K562 (cell line): Measurements from ENCODE around the gene WDHD1. TPM values are rescaled to one million over a fixed set of nuclear protein-coding genes. Genes with fewer than 3 reads are reported as not detected.
A peak's percentile ranks its signal among the peaks of the same experiment; 100 is the strongest.

Experiments used
- ATAC-seq: fragments of 200-7000 bp; cut with Tn5 transposase; 3 replicates; pipeline ENCODE4 v1.9.1; 2020; ENCODE audit warnings: moderate library complexity
- BruUV-seq: library from RNA; stranded (reverse); fragments of 400-500 nt; replicated peaks from 2 replicates; lab custom pipeline; 2021; lab: Mats Ljungman, UMichigan
- CTCF ChIA-PET: fragments of 300-600 bp; formaldehyde crosslinking; extraction: SDS; loops from one replicate; lab custom pipeline; 2021; ENCODE audit warnings: low intra/inter-chr PET ratio; lab: Yijun Ruan, JAX
- POLR2A ChIA-PET: fragments of 300-600, 350-650 bp; sonication (Branson Sonifier 250); formaldehyde crosslinking; extraction: SDS; loops from one replicate; lab custom pipeline; 2021; ENCODE audit warnings: antibody characterized with exemption, inconsistent platforms; lab: Yijun Ruan, JAX
- DNase-seq, 4 experiments: peaks; one replicate each; pipeline versions ENCODE4 v3.0.0 to v3.0.0-alpha.2; 2011 to 2018; ENCODE audit warnings: low spot score in 3 of 4, mixed read lengths in 3 of 4; ENCODE audit errors: extremely low read depth in 1 of 4
- FAIRE-seq: peaks from 2 replicates; lab custom pipeline; 2011; peaks lifted over from hg19 to GRCh38; lab: Jason Lieb, UNC
- H2AFZ ChIP-seq: 2 replicates; pipeline ENCODE4 v1.6.0; 2011; ENCODE audit warnings: low read depth, low read length, control low read depth, inconsistent platforms
- H3K27ac ChIP-seq: fragments of 200-600 bp; 3 replicates; pipeline ENCODE4 v1.8.0; 2011; ENCODE audit warnings: low read depth, mild to moderate bottlenecking, control low read depth, inconsistent platforms, low read length, moderate library complexity, mixed read lengths; ENCODE audit errors: extremely low read depth
- H3K27me3 ChIP-seq, 2 experiments: fragments of 300-600 bp in 1 of 2; 2 replicates in 1 of 2; 3 replicates in 1 of 2; pipeline versions ENCODE4 v1.6.0 to v1.8.0; 2011; ENCODE audit warnings: inconsistent platforms in 2 of 2, low read length in 2 of 2, mild to moderate bottlenecking in 1 of 2, mixed read lengths in 1 of 2, moderate library complexity in 1 of 2; ENCODE audit not compliant: control insufficient read depth in 2 of 2, insufficient read depth in 2 of 2
- H3K36me3 ChIP-seq: fragments of 300-600 bp; 3 replicates; pipeline ENCODE4 v1.8.0; 2011; ENCODE audit warnings: mild to moderate bottlenecking, low read length, inconsistent platforms; ENCODE audit not compliant: control insufficient read depth, insufficient read depth
- H3K4me1 ChIP-seq, 2 experiments: fragments of 200-600 bp in 1 of 2; replicated peaks in 1 of 2; 2 replicates in 1 of 2; 3 replicates in 1 of 2; pipeline versions ENCODE4 v1.5.1 to v1.8.0; 2011; ENCODE audit warnings: inconsistent platforms in 2 of 2, low read length in 2 of 2, mild to moderate bottlenecking in 1 of 2, mixed read lengths in 1 of 2, moderate library complexity in 1 of 2; ENCODE audit not compliant: control insufficient read depth in 2 of 2, insufficient read depth in 2 of 2
- H3K4me2 ChIP-seq: 2 replicates; pipeline ENCODE4 v1.6.1; 2011; ENCODE audit warnings: low read length, control low read depth, inconsistent platforms, mixed read lengths; ENCODE audit not compliant: insufficient read depth
- H3K4me3 ChIP-seq: fragments of 200-600 bp; sonication (generic), shearing (Covaris generic); 2 replicates; pipeline ENCODE4 v1.5.1; 2016; ENCODE audit warnings: control low read depth, inconsistent platforms
- H3K79me2 ChIP-seq: fragments of 200-600 bp; 3 replicates; pipeline ENCODE4 v1.8.0; 2011; ENCODE audit warnings: low read length, inconsistent platforms; ENCODE audit not compliant: control insufficient read depth, insufficient read depth
- H3K9ac ChIP-seq, 2 experiments: 2 replicates each; pipeline versions ENCODE4 v1.6.0 to v1.6.1; 2011; ENCODE audit warnings: low read depth in 2 of 2, low read length in 2 of 2, control low read depth in 1 of 2, inconsistent platforms in 1 of 2, mild to moderate bottlenecking in 1 of 2, mixed read lengths in 1 of 2; ENCODE audit not compliant: insufficient read depth in 1 of 2
- H3K9me1 ChIP-seq: one replicate; pipeline ENCODE4 v1.6.0; 2011; ENCODE audit warnings: inconsistent platforms, mild to moderate bottlenecking, low read length, moderate library complexity; ENCODE audit not compliant: control insufficient read depth, insufficient read depth
- H3K9me3 ChIP-seq: replicated peaks from 2 replicates; pipeline ENCODE4 v1.5.1; 2011; ENCODE audit warnings: low read depth, low read length, inconsistent platforms; ENCODE audit not compliant: control insufficient read depth, insufficient read depth
- H4K20me1 ChIP-seq: replicated peaks from 2 replicates; pipeline ENCODE4 v1.6.1; 2011; ENCODE audit warnings: low read length, inconsistent platforms, mixed read lengths; ENCODE audit not compliant: control insufficient read depth, insufficient read depth
- C11orf30 ChIP-seq: fragments of 450-650 bp; IDR thresholded peaks from 2 replicates; pipeline ENCODE4 v1.6.1; 2016; ENCODE audit warnings: low read depth, mild to moderate bottlenecking
- PML ChIP-seq: IDR thresholded peaks from 2 replicates; pipeline ENCODE4 v1.6.1; 2012; ENCODE audit warnings: low read length, inconsistent platforms
- SMAD2 ChIP-seq: fragments of 150-350 bp; IDR thresholded peaks from 2 replicates; pipeline ENCODE4 v1.6.1; 2014; ENCODE audit warnings: low read depth, mild to moderate bottlenecking, low read length
- ZNF316 ChIP-seq: fragments of 450-650 bp; IDR thresholded peaks from 2 replicates; pipeline ENCODE4 v1.6.1; 2016
- WGBS: fragments of 100-300 bp; shearing (Covaris generic); methylation state at CpG from one replicate; pipeline ENCODE4 v1.1.6; 2016; ENCODE audit warnings: low coverage, mixed read lengths; ENCODE audit not compliant: insufficient coverage; ENCODE audit errors: missing lambda C conversion rate; 5-methylcytosine and 5-hydroxymethylcytosine counted together
- in situ Hi-C: fragments of 300-500 bp; cut with MboI; formaldehyde crosslinking; loops from 4 replicates; pipeline ENCODE4 v1.15.0; 2018; ENCODE audit warnings: inconsistent platforms, mixed read lengths
- intact Hi-C: fragments of 100-400 bp; cut with micrococcal nuclease; formaldehyde crosslinking; loops from 2 replicates; pipeline ENCODE4 v1.14.2; 2022
- polyA plus RNA-seq, 8 experiments: library from polyadenylated mRNA; depleted of rRNA in 4 of 8; stranded (reverse) in 5 of 8; unstranded in 3 of 8; fragments of >200 nt; fragmentation: Nextera tagmentation in 2 of 8; fragmentation: Illumina TruSeq in 1 of 8; extraction: Ambion mirVana in 2 of 8; extraction: Trizol in 1 of 8; gene quantifications; 2 replicates each; pipeline versions ENCODE4 v1.2.1 to v1.2.3, GENCODE V29; 2011 to 2014; ENCODE audit warnings: inconsistent platforms in 1 of 8, missing spikeins in 1 of 8
- total RNA-seq, 7 experiments: library from RNA; depleted of rRNA in 6 of 7; stranded (reverse); fragments of >200 nt in 6 of 7; fragmentation: Illumina TruSeq in 2 of 7; extraction: Trizol in 2 of 7; gene quantifications; 2 replicates each; pipeline versions ENCODE4 v1.2.1 to v1.2.3, GENCODE V29; 2011 to 2021; ENCODE audit warnings: low replicate concordance in 1 of 7
- TF ChIP-seq, protein P1 (sequence below): fragments of 450-650 bp; IDR thresholded peaks from 2 replicates; pipeline ENCODE4 v1.6.1; 2018; ENCODE audit not compliant: partially characterized antibody

The WDHD1 gene
- total and polyA plus RNA-seq, 9 of the 15 experiments (the other 6 are each of a cell fraction or from before 2014, with no cell fraction given) = 11.7 to 39.1 (median 30.0) TPM

GRCh38 chr14:54891471-54892245, 135.2 kb downstream of the WDHD1 start:
- H3K4me3 ChIP-seq = no peak overlapping the region

More at GRCh38 chr14:54891471-54892245, 135.2 kb downstream of the WDHD1 start:
- CTCF ChIA-PET = no interaction called here
- Histone ChIP-seq H2AFZ (no peak overlapping the region), H3K4me2 (no peak overlapping the region), H3K9ac (no peak overlapping the region), H3K9me1 (no peaks in the 10 kb centered on the region)
- TF ChIP-seq, protein P1, sequence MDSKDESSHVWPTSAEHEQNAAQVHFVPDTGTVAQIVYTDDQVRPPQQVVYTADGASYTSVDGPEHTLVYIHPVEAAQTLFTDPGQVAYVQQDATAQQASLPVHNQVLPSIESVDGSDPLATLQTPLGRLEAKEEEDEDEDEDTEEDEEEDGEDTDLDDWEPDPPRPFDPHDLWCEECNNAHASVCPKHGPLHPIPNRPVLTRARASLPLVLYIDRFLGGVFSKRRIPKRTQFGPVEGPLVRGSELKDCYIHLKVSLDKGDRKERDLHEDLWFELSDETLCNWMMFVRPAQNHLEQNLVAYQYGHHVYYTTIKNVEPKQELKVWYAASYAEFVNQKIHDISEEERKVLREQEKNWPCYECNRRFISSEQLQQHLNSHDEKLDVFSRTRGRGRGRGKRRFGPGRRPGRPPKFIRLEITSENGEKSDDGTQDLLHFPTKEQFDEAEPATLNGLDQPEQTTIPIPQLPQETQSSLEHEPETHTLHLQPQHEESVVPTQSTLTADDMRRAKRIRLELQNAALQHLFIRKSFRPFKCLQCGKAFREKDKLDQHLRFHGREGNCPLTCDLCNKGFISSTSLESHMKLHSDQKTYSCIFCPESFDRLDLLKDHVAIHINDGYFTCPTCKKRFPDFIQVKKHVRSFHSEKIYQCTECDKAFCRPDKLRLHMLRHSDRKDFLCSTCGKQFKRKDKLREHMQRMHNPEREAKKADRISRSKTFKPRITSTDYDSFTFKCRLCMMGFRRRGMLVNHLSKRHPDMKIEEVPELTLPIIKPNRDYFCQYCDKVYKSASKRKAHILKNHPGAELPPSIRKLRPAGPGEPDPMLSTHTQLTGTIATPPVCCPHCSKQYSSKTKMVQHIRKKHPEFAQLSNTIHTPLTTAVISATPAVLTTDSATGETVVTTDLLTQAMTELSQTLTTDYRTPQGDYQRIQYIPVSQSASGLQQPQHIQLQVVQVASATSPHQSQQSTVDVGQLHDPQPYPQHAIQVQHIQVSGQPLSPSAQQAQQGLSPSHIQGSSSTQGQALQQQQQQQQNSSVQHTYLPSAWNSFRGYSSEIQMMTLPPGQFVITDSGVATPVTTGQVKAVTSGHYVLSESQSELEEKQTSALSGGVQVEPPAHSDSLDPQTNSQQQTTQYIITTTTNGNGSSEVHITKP = no peak
- no peak for TF ChIP-seq PML
- no peak for TF ChIP-seq SMAD2
- peak; percentile 48; the same call in 1 of the 2 replicates for TF ChIP-seq ZNF316
- TF ChIP-seq C11orf30 = 0 out of 2 replicates have a peak, but pooled peaks have one; percentile 12
- TF ChIP-seq, all 486 proteins: peak for 2
- H3K4me1 ChIP-seq = peaks cover 0 to 6% of the 10 kb centered on the region in 2 experiments; a peak in 2 of 5 replicates
- in situ Hi-C loops = no loop called here
- H3K36me3 ChIP-seq = no peaks in the 10 kb centered on the region
- no peak overlapping the region for H3K27ac ChIP-seq
- DNase-seq (no peak), FAIRE-seq (no peak), ATAC-seq (no peak)
- POLR2A ChIA-PET = no interaction called here
- WGBS = 82% methylated on average over 10 of the region's 10 CpGs
- H3K27me3 ChIP-seq = no peaks in the 10 kb centered on the region
- BruUV-seq = no TSS peak
- H3K79me2 ChIP-seq = no peaks in the 10 kb centered on the region
- intact Hi-C loops = no loop called here
- H4K20me1 ChIP-seq = no peaks in the 10 kb centered on the region
- H3K9me3 ChIP-seq = no peaks in the 10 kb centered on the region; the same call in 1 of the 2 replicates
